Measurements from ENCODE around the gene SLC23A2. TPM values are rescaled to one million over a fixed set of nuclear protein-coding genes. Genes with fewer than 3 reads are reported as not detected.
A peak's percentile ranks its signal among the peaks of the same experiment; 100 is the strongest.

Gene SLC23A2
- total and polyA plus RNA-seq, 12 donors: 51.0 to 294 (median 145) TPM

- H3K27me3 ChIP-seq: no peaks in the 10 kb centered on the region
- intact Hi-C loops (cut with DNase I): no loop called here
- no peak overlapping the region for H3K4me3 ChIP-seq
- H3K4me1 ChIP-seq (replicated peaks in 1 of 2): peaks cover 0 to 48% of the 10 kb centered on the region in 2 donors
- H3K27ac ChIP-seq: no peak overlapping the region
- no peak for TF ChIP-seq POLR2A (IDR thresholded peaks at IDR 0.05)
- no peak for TF ChIP-seq CTCF (IDR thresholded peaks at IDR 0.05)
- H3K9me3 ChIP-seq (replicated peaks in 1 of 3): no peaks in the 10 kb centered on the region
- DNase-seq: peak in 1 of 7 donors; percentile 49
- peaks cover 0 to 13% of the 10 kb centered on the region in 2 donors for H3K36me3 ChIP-seq (replicated peaks in 1 of 2)
- 86 to 88% (median 87%) methylated on average over 4 of the region's 4 CpGs for WGBS, 4 donors
These were observed 96.1 kb downstream of the SLC23A2 start for GRCh38 chr20:4905195-4905594.

GRCh38 chr20:4904127-4904860 is 97.0 kb downstream of the SLC23A2 start:
- WGBS, 4 donors: 68 to 79% (median 72%) methylated on average over 4 of the region's 4 CpGs
- no peak for DNase-seq
- intact Hi-C loops (cut with DNase I): no loop called here
- no peaks in the 10 kb centered on the region for H3K27me3 ChIP-seq
- H3K36me3 ChIP-seq (replicated peaks in 1 of 2): peaks cover 0 to 18% of the 10 kb centered on the region in 2 donors
- peak overlapping the region in 3 of 5 donors; percentile 19 to 36 (median 33) for H3K27ac ChIP-seq
- no peaks in the 10 kb centered on the region for H3K9me3 ChIP-seq (replicated peaks in 1 of 3)
- no peak for TF ChIP-seq POLR2A (IDR thresholded peaks at IDR 0.05)
- TF ChIP-seq CTCF (IDR thresholded peaks at IDR 0.05): no peak
- no peak overlapping the region for H3K4me3 ChIP-seq
- H3K4me1 ChIP-seq (replicated peaks in 1 of 2): peaks cover 2 to 57% of the 10 kb centered on the region in 2 donors

GRCh38 chr20:4902788-4903187 is 98.5 kb downstream of the SLC23A2 start:
- H3K27ac ChIP-seq: peak overlapping the region in 1 of 5 donors; percentile 85
- H3K4me3 ChIP-seq: no peak overlapping the region
- intact Hi-C loops (cut with DNase I): no loop called here
- TF ChIP-seq POLR2A (IDR thresholded peaks at IDR 0.05): no peak
- no peak for TF ChIP-seq CTCF (IDR thresholded peaks at IDR 0.05)
- 86 to 94% (median 89%) methylated on average over 4 of the region's 4 CpGs for WGBS, 4 donors
- H3K9me3 ChIP-seq (replicated peaks in 1 of 3): no peaks in the 10 kb centered on the region
- H3K4me1 ChIP-seq (replicated peaks in 1 of 2): peaks cover 11 to 67% of the 10 kb centered on the region in 2 donors
- no peaks in the 10 kb centered on the region for H3K27me3 ChIP-seq
- DNase-seq: no peak
- H3K36me3 ChIP-seq (replicated peaks in 1 of 2): peaks cover 0 to 26% of the 10 kb centered on the region in 2 donors

GRCh38 chr20:4901031-4901818 is 100.1 kb downstream of the SLC23A2 start:
- Histone ChIP-seq H3K4me3 (no peak overlapping the region), H3K36me3 (replicated peaks in 1 of 2) (peaks cover 0 to 26% of the 10 kb centered on the region in 2 donors), H3K4me1 (replicated peaks in 1 of 2) (peaks cover 11 to 61% of the 10 kb centered on the region in 2 donors), H3K27ac (peak overlapping the region in 3 of 5 donors; percentile 30 to 85 (median 59)), H3K9me3 (replicated peaks in 1 of 3) (no peaks in the 10 kb centered on the region), H3K27me3 (no peaks in the 10 kb centered on the region)
- intact Hi-C loops (cut with DNase I): no loop called here
- WGBS, 4 donors: 62 to 74% (median 68%) methylated on average over 14 of the region's 14 CpGs
- DNase-seq: peak in 1 of 7 donors; percentile 49
- TF ChIP-seq CTCF (IDR thresholded peaks at IDR 0.05) (no peak), POLR2A (IDR thresholded peaks at IDR 0.05) (no peak)
